Amniotic epithelial cell (primary cell): ENCODE measurements around the gene ASL.
"Not testable (repeated sequence)": the region's sequence is repeated elsewhere in the genome, so short reads cannot be mapped to it uniquely, and the experiment has no call there.

Experiments
- DNase-seq: peaks from one replicate; pipeline ENCODE4 v3.0.0-alpha.2; 2010; ENCODE audit warnings: low read depth

Gene ASL

DNA sequence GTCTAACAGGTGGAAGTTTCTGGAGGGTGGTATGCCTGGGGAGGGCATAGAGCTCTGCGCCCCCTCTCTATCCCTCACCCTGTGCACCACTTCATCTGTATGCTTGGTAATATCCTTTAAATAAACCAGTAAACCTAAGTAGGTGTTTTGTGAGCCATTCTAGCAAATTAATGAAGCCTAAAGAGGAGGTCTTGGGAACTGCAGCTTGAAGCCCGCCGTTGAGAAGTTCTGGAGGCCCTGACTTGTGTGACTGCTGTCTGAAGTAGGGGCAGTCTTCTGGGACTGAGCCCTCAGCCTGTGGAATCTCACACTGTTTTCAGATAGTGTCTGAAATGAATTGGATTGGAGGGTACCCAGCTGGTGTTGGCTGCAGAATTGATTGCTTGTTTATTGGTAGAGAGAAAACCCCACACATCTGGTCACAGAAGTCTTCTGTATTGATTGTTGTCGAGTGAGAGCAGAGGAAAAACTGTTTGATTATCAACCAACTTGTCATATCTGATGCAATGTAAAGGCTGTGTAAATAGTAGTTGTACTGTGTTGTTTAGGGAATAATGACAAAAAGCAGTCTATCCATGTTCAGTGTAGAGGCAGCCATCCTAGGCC lies 43.7 kb downstream of the ASL start:
- DNase-seq, result no peak

DNA sequence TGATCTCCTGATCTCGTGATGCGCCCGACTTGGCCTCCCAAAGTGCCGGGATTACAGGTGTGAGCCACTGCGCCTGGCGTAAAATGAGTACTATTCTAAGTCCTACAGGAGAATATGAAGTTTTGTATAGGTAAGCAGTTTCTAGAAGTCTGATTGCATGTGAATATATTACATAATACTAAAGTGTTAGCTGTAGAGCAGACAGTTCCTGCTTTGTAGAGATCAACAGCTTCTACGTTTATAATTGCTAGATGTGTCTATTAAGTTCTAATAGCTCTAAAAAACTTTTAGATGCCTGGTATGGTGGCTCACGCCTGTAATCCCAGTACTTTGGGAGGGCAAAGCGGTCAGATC lies 47.5 kb downstream of the ASL start:
- no peak for DNase-seq

DNA sequence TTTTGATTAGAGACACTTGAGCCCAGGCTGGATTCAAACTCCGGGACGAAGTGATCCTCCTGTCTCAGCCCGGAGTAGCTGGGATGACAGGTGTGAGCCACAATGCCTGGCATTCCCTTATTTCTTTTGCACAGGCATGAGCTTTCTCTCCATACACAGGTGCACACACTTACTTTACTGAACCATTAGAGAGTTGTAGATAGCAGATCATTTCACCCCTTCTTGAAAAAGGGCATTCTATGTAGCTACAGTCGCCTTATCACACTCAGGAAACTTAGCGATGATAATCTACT lies 48.9 kb downstream of the ASL start:
- not testable (repeated sequence) for DNase-seq

DNA sequence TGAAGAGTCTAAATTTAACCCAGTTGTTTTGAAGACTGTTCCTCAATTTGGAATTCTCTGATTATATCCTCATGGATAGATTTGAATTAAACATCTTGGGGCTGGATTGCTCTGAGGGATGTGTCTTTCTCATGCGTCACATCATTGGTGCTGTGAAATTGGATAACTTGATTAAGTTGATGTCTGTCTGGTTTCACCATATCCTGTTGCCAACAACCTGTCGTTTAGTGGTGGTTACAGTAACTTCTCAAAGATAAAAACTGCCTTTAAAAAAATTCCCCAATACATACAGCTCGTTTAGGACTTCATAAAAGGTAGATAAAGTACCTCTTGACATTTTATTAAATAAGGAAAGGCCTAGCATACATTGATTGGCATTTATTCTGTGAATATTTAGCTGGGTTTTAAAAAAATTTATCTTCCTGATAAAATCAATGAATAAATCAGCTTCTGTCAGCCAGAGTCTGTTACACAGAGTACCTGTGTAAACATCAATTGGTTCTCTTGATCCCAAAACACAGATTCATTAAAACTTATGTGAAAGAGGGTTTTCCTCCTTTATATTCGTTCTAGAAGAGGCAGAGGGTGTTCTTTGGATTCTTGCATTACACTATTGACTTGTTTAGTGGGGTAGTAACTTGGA lies 49.6 kb downstream of the ASL start:
- no peak for DNase-seq

DNA sequence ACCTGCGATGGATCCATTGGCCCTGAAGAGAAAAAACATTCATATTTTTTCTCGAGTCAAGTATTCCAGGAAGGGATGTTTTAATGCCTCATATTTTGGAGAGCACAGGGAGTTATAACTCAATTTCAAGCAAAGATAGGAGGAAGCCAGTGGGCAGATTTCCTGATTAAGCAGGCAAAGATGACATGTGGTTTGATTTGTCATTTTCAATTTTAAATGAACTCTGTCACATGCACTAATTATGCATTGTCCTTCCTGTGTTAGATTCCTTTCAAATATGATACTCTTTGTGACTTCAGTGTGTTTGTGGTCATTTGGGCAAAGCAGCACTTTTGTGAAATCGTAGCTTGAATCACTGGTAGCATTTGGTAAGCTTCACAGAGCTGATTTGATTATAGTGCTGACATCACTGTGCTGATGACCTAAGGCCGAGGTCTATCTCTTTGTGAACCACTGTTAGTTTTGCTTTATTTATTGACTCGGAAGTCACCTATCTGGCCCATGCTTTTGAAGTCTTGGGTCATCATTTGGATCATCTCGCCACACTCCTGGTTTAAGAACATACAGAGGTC lies 50.2 kb downstream of the ASL start:
- DNase-seq, result peak; percentile 57

DNA sequence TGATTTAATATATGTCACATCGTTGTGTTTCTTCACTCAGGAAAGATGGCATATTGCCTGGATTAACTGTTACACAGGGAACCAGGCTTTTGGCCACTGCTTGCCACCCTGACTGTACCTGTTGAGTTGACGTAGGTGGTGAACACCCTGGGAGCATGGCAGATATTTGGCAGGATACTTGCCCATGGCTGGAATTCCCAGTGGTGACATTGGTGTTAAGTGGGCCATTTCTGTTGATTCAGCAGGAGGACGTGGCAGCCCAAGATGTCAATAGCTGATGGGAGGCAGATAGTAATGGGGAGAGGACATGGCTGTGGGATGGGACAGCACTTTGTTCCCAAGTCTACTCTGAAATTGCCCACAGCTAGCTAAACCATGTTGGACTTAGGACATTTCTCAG lies 51.6 kb downstream of the ASL start:
- DNase-seq, result not testable (repeated sequence)

DNA sequence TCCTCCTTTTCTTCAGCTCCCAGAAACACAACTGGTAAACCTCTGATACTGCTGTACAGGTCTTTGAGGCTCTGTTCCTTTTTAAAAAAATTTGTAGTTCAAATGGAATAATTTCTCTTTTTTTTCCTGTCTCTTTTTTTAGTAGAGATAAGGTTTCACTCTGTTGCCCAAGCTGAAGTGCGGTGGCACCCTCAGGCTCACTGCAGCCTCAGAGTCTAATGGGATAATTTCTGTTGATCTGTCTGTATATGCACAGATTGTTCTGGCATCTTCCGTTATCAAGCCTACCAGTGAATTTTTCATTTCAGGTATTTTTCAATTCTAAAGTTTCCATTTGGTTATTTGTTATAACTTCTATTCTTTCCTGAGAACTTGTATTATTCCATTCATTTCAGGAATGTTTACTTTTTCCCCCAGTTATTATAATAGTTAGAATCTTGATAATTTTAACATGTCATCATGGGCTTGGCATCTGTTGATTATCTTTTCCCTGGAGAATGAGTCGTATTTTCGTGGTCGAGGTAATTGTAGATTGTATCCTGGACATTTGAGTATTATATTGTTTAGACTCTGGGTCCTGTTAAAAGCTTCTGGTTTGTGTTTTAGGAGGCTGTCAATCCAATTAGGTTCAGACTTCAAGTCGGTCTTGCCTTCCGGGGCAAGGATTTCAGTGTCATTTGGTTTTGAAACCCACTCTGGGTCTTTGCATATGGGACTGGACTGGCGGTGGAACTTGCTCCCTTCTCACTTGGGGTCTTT lies 63.6 kb downstream of the ASL start:
- DNase-seq, result peak; percentile 71

DNA sequence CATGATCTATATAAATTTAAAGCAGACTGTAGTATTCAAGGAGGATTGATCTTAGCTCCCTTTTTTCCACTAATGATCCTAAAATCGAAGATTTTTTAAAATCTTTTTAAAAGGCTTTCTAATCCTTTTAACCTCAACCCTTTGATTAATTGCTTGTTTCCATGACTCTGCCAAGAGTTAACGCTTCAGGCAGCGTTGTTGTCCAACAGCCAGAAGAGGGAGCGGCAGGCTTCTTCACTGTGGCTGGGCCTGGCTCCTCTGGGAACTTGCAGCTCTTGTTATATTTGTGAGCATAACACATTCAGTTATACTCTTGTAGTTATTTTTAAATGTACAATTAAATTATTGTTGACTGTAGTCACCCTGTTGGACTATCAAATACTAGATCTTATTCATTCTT lies 65.3 kb downstream of the ASL start:
- peak; percentile 89 for DNase-seq

DNA sequence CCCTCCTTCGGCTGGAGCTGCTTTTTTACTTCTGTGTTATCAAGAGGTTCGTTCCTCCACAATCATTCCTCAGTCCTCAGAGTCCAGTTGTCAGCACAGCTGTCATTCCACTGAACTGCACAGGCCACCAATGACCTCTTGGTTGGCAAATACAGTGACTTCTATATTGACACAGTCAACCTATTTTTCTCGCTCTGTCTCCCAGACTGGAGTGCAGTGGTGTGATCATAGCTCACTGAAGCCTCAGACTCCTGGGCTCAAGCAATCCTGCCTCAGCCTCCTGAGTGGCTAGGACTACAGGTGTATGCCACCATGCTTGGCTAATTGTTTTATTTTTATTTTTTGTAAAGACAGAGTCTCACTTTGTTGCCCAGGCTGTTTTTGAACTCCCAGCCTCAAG lies 66.7 kb downstream of the ASL start:
- no peak for DNase-seq

DNA sequence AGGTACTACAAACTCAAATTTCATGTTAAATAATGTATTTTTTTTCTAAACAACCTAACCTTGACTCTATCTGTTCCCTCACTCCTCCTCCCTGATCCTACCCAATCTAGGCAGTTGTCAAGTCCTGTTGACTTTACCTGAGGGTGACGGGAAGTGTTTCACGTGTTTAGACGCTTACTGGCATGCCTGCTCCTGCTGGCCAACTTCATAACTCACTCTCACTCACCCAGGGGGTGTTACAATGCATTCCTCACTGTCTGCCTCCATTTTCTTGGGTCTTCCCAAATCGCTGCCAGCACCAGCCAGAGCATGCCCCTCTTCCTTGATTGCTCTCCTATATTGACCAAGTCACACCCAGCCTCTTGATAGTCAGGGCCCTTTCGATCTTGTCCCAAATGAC lies 67.4 kb downstream of the ASL start:
- DNase-seq, result no peak
